Upper lobe of right lung (tissue), 1 donor: ENCODE results near the gene AGBL1. TPM values are rescaled to one million over a fixed set of nuclear protein-coding genes. Genes with fewer than 3 reads are reported as not detected.

Experiments
- ATAC-seq: fragments of 200-7000 bp; cut with Tn5 transposase; one replicate; pipeline ENCODE4 v1.9.1; 2020; ENCODE audit warnings: mild to moderate bottlenecking, moderate library complexity
- DNase-seq: peaks from one replicate; pipeline ENCODE4 v3.0.0-alpha.2; 2020
- H3K27ac ChIP-seq: fragments of 200-600 bp; one replicate; pipeline ENCODE4 v1.8.0; 2022
- H3K27me3 ChIP-seq: fragments of 200-600 bp; one replicate; pipeline ENCODE4 v1.8.0; 2022; ENCODE audit warnings: mild to moderate bottlenecking
- H3K36me3 ChIP-seq: fragments of 200-600 bp; one replicate; pipeline ENCODE4 v1.8.0; 2022
- H3K4me1 ChIP-seq: fragments of 200-600 bp; one replicate; pipeline ENCODE4 v1.8.0; 2022
- H3K4me3 ChIP-seq: fragments of 200-600 bp; one replicate; pipeline ENCODE4 v1.8.0; 2022; ENCODE audit warnings: mild to moderate bottlenecking
- H3K9me3 ChIP-seq: fragments of 200-600 bp; one replicate; pipeline ENCODE4 v1.8.0; 2022
- CTCF ChIP-seq: fragments of 200-600 bp; IDR thresholded peaks from one replicate; pipeline ENCODE4 v1.8.0; 2022; ENCODE audit warnings: antibody characterized with exemption
- intact Hi-C: fragments of 100-400 bp; cut with DNase I; formaldehyde crosslinking; loops from one replicate; pipeline ENCODE4 v1.11.0; 2022
- total RNA-seq: library from RNA; stranded (reverse); fragmentation: NEBNext Ultra II Directional; extraction: Animal tissue kit (Norgen Biotek cat#: 25700); gene quantifications from one replicate; pipeline ENCODE4 v1.2.1, GENCODE V29; 2021
- donor health status: DM: no; HTN: yes; CAD: no; lungs with severe emphysema.

Gene AGBL1
- total RNA-seq, 1 donor from 2014 or later = 6.5 TPM

- DNase-seq (no peak), ATAC-seq (no peak)
- Histone ChIP-seq H3K4me1 (no peaks in the 10 kb centered on the region), H3K36me3 (no peaks in the 10 kb centered on the region), H3K4me3 (no peak overlapping the region), H3K9me3 (no peaks in the 10 kb centered on the region), H3K27me3 (no peaks in the 10 kb centered on the region), H3K27ac (no peak overlapping the region)
- TF ChIP-seq CTCF = no peak
- intact Hi-C loops = no loop called here
Observed at GRCh38 chr15:86483936-86484335, 404.3 kb downstream of the AGBL1 start.

- Histone ChIP-seq H3K9me3 (no peaks in the 10 kb centered on the region), H3K4me3 (no peak overlapping the region), H3K4me1 (no peaks in the 10 kb centered on the region), H3K36me3 (no peaks in the 10 kb centered on the region), H3K27me3 (no peaks in the 10 kb centered on the region), H3K27ac (no peak overlapping the region)
- DNase-seq (no peak), ATAC-seq (no peak)
- intact Hi-C loops = no loop called here
- TF ChIP-seq CTCF = no peak
Observed at GRCh38 chr15:86488046-86488445, 408.4 kb downstream of the AGBL1 start.

GRCh38 chr15:86489981-86490380, 410.3 kb downstream of the AGBL1 start:
- H3K4me1 ChIP-seq = no peaks in the 10 kb centered on the region
- TF ChIP-seq CTCF = no peak
- H3K27ac ChIP-seq = no peak overlapping the region
- no peaks in the 10 kb centered on the region for H3K9me3 ChIP-seq
- intact Hi-C loops = no loop called here
- DNase-seq (no peak), ATAC-seq (no peak)
- no peaks in the 10 kb centered on the region for H3K27me3 ChIP-seq
- no peaks in the 10 kb centered on the region for H3K36me3 ChIP-seq
- H3K4me3 ChIP-seq = no peak overlapping the region

- H3K36me3 ChIP-seq = no peaks in the 10 kb centered on the region
- H3K27ac ChIP-seq = no peak overlapping the region
- H3K27me3 ChIP-seq = no peaks in the 10 kb centered on the region
- TF ChIP-seq CTCF = no peak
- ATAC-seq (no peak), DNase-seq (no peak)
- H3K4me1 ChIP-seq = no peaks in the 10 kb centered on the region
- no peaks in the 10 kb centered on the region for H3K9me3 ChIP-seq
- no peak overlapping the region for H3K4me3 ChIP-seq
- intact Hi-C loops = no loop called here
Observed at GRCh38 chr15:86491118-86491517, 411.4 kb downstream of the AGBL1 start.

- Histone ChIP-seq H3K4me1 (no peaks in the 10 kb centered on the region), H3K27ac (no peak overlapping the region), H3K27me3 (no peaks in the 10 kb centered on the region), H3K4me3 (no peak overlapping the region), H3K9me3 (no peaks in the 10 kb centered on the region), H3K36me3 (no peaks in the 10 kb centered on the region)
- no peak for DNase-seq
- no peak for ATAC-seq
- intact Hi-C loops = no loop called here
- no peak for TF ChIP-seq CTCF
Observed at GRCh38 chr15:86493884-86494283, 414.2 kb downstream of the AGBL1 start.

- no peak for TF ChIP-seq CTCF
- no peak overlapping the region for H3K4me3 ChIP-seq
- intact Hi-C loops = no loop called here
- no peaks in the 10 kb centered on the region for H3K36me3 ChIP-seq
- H3K4me1 ChIP-seq = no peaks in the 10 kb centered on the region
- H3K27me3 ChIP-seq = no peaks in the 10 kb centered on the region
- no peak for ATAC-seq
- DNase-seq = no peak
- no peaks in the 10 kb centered on the region for H3K9me3 ChIP-seq
- H3K27ac ChIP-seq = no peak overlapping the region
Observed at GRCh38 chr15:86494475-86494874, 414.8 kb downstream of the AGBL1 start.
